Astrocyte (in vitro differentiated cells and primary cell): ENCODE data around the gene HCN1.

Experiments used
- EZH2 ChIP-seq: IDR thresholded peaks from 2 replicates; pipeline ENCODE4 v1.6.1; 2012; ENCODE audit warnings: mild to moderate bottlenecking, low read length, inconsistent platforms; ENCODE audit not compliant: insufficient read depth
- TF ChIP-seq, protein P1 (sequence below): IDR thresholded peaks from 2 replicates; pipeline ENCODE4 v1.5.1; 2011; ENCODE audit warnings: low read depth, mild to moderate bottlenecking, inconsistent platforms, low read length, moderate library complexity; ENCODE audit not compliant: insufficient read depth

DNA sequence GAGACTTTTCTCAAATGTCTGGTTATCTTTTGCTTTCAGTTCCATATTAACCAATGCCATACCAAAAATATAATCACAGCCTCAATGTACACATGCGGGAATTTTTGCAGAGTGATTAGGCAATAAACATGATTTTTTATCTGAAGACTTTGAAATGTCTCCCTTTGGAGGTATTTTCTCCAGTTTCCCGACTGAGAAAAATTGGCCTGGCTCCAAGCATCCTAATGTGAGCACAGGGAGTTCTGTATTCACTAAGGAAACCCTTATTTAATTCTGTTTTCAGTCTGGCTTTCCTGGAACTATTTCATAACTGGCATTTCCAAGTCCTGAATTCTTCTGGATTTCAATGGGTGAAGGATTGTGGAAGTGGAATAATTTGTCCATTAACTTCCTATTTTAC, 8.5 kb downstream of the HCN1 start:
- TF ChIP-seq, protein P1, sequence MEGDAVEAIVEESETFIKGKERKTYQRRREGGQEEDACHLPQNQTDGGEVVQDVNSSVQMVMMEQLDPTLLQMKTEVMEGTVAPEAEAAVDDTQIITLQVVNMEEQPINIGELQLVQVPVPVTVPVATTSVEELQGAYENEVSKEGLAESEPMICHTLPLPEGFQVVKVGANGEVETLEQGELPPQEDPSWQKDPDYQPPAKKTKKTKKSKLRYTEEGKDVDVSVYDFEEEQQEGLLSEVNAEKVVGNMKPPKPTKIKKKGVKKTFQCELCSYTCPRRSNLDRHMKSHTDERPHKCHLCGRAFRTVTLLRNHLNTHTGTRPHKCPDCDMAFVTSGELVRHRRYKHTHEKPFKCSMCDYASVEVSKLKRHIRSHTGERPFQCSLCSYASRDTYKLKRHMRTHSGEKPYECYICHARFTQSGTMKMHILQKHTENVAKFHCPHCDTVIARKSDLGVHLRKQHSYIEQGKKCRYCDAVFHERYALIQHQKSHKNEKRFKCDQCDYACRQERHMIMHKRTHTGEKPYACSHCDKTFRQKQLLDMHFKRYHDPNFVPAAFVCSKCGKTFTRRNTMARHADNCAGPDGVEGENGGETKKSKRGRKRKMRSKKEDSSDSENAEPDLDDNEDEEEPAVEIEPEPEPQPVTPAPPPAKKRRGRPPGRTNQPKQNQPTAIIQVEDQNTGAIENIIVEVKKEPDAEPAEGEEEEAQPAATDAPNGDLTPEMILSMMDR = no peak
- no peak for TF ChIP-seq EZH2
